Upper lobe of left lung (tissue), 6 donors: ENCODE data around the gene PLPP1. TPM values are rescaled to one million over a fixed set of nuclear protein-coding genes. Genes with fewer than 3 reads are reported as not detected.

Experiments
- ATAC-seq, 2 donors: fragments of 200-7000 bp; cut with Tn5 transposase; one replicate each; pipeline ENCODE4 v1.9.1; 2022; ENCODE audit warnings: mild to moderate bottlenecking in 2 of 2, moderate library complexity in 2 of 2; ENCODE audit not compliant: low FRiP score in 2 of 2
- DNase-seq, 2 donors: peaks; one replicate each; pipeline ENCODE4 v3.0.0-alpha.2; 2019 to 2020
- H3K27ac ChIP-seq, 4 donors: fragments of 200-600 bp; sonication (generic); one replicate each; pipeline ENCODE4 v1.5.1; 2016 to 2019
- H3K27me3 ChIP-seq, 4 donors: fragments of 200-600 bp; sonication (generic); one replicate each; pipeline ENCODE4 v1.5.1; 2017 to 2019
- H3K36me3 ChIP-seq, 4 donors: fragments of 200-600 bp; sonication (generic); one replicate each; pipeline ENCODE4 v1.5.1; 2016 to 2019
- H3K4me1 ChIP-seq, 4 donors: fragments of 200-600 bp; sonication (generic); one replicate each; pipeline ENCODE4 v1.5.1; 2018 to 2019
- H3K4me3 ChIP-seq, 4 donors: fragments of 200-600 bp; sonication (generic); one replicate each; pipeline ENCODE4 v1.5.1; 2017 to 2019; ENCODE audit warnings: mild to moderate bottlenecking in 2 of 4, moderate library complexity in 1 of 4
- H3K9me3 ChIP-seq, 4 donors: fragments of 200-600 bp; sonication (generic); one replicate each; pipeline ENCODE4 v1.5.1; 2018 to 2019
- EP300 ChIP-seq, 4 donors: sonication (generic); formaldehyde crosslinking; IDR thresholded peaks; one replicate each; pipeline ENCODE4 v1.5.1; 2017; ENCODE audit warnings: antibody characterized with exemption in 4 of 4, control low read depth in 2 of 4
- POLR2A ChIP-seq, 4 donors: fragments of 450-650 bp; IDR thresholded peaks; one replicate each; pipeline ENCODE4 v1.5.1; 2016 to 2017; ENCODE audit warnings: antibody characterized with exemption in 4 of 4, mild to moderate bottlenecking in 2 of 4
- POLR2AphosphoS5 ChIP-seq, 2 donors: sonication (generic); formaldehyde crosslinking; IDR thresholded peaks; one replicate each; pipeline ENCODE4 v1.5.1; 2017; ENCODE audit warnings: antibody characterized with exemption in 2 of 2
- whole genome bisulfite sequencing, 2 donors: methylation state at CpG; one replicate each; pipeline ENCODE4 v1.1.5; 2017 to 2018; 5-methylcytosine and 5-hydroxymethylcytosine counted together
- total RNA-seq, 6 donors: library from RNA; depleted of rRNA in 4 of 6; stranded (reverse); fragments of >200 nt in 4 of 6; gene quantifications; one replicate each; pipeline versions ENCODE4 v1.1.0 to v1.2.1, GENCODE V29; 2016 to 2021
- TF ChIP-seq, protein P1 (sequence below), 6 experiments: fragments of 450-650 bp in 4 of 6; fragments of 200-600 bp in 2 of 6; sonication (generic) in 2 of 6; IDR thresholded peaks; one replicate each; pipeline ENCODE4 v1.5.1; 2016 to 2019; ENCODE audit warnings: antibody characterized with exemption in 6 of 6
- donor health status: DM: no; HTN: no; CAD: no; lungs with moderate emphysema.
- donor health status: DM: no; HTN: yes; CAD: no; lungs with severe emphysema.

PLPP1 gene
- total RNA-seq, 6 donors from 2014 or later, result 21.0 to 125 (median 65.6) TPM

- H3K9me3 ChIP-seq, result no peaks in the 10 kb centered on the region
- no peak overlapping the region for H3K27ac ChIP-seq
- no peaks in the 10 kb centered on the region for H3K36me3 ChIP-seq
- TF ChIP-seq EP300 (IDR thresholded peaks at IDR 0.05), result no peak
- no peak for TF ChIP-seq POLR2A (IDR thresholded peaks at IDR 0.05)
- no peak for TF ChIP-seq POLR2AphosphoS5 (IDR thresholded peaks at IDR 0.05)
- TF ChIP-seq, protein P1, sequence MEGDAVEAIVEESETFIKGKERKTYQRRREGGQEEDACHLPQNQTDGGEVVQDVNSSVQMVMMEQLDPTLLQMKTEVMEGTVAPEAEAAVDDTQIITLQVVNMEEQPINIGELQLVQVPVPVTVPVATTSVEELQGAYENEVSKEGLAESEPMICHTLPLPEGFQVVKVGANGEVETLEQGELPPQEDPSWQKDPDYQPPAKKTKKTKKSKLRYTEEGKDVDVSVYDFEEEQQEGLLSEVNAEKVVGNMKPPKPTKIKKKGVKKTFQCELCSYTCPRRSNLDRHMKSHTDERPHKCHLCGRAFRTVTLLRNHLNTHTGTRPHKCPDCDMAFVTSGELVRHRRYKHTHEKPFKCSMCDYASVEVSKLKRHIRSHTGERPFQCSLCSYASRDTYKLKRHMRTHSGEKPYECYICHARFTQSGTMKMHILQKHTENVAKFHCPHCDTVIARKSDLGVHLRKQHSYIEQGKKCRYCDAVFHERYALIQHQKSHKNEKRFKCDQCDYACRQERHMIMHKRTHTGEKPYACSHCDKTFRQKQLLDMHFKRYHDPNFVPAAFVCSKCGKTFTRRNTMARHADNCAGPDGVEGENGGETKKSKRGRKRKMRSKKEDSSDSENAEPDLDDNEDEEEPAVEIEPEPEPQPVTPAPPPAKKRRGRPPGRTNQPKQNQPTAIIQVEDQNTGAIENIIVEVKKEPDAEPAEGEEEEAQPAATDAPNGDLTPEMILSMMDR (IDR thresholded peaks at IDR 0.05), result no peak
- 85 to 89% methylated on average over 4 of the region's 4 CpGs for WGBS, 2 donors
- DNase-seq, result no peak
- H3K4me3 ChIP-seq, result no peak overlapping the region
- peaks cover 13 to 28% (median 21%) of the 10 kb centered on the region in 4 donors for H3K4me1 ChIP-seq
- no peak for ATAC-seq
- no peaks in the 10 kb centered on the region for H3K27me3 ChIP-seq
Measured at GRCh38 chr5:55572600-55572999, 37.8 kb upstream of the PLPP1 start.

DNA sequence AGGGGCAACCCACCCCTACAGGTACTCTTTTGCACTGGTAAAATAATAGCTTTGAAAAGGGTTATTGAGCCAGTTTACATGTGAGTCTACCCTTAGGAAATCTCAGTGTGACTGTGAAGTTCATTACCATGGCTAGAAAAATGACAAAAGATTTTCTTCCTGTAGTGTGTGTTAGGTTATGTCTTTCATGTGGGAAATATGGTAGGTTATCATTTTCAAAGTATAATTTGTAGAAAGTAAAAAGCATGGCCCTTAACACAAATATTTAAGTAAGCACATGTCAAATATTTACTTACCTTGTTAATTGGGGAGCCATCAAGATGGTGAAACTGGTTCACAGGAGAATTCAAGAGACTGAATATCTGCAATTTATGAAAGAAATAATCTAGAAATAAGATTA lies 37.3 kb upstream of the PLPP1 start:
- Histone ChIP-seq H3K4me3 (no peak overlapping the region), H3K4me1 (peaks cover 8 to 23% (median 18%) of the 10 kb centered on the region in 4 donors), H3K27me3 (no peaks in the 10 kb centered on the region), H3K36me3 (no peaks in the 10 kb centered on the region), H3K9me3 (no peaks in the 10 kb centered on the region), H3K27ac (peak overlapping the region in 1 of 4 donors; percentile 1)
- ATAC-seq (no peak), DNase-seq (no peak)
- TF ChIP-seq EP300 (IDR thresholded peaks at IDR 0.05), result no peak
- no peak for TF ChIP-seq POLR2AphosphoS5 (IDR thresholded peaks at IDR 0.05)
- TF ChIP-seq POLR2A (IDR thresholded peaks at IDR 0.05), result no peak
- TF ChIP-seq, protein P1 (IDR thresholded peaks at IDR 0.05), result no peak

- ATAC-seq (no peak), DNase-seq (no peak)
- Histone ChIP-seq H3K9me3 (no peaks in the 10 kb centered on the region), H3K4me3 (no peak overlapping the region), H3K36me3 (no peaks in the 10 kb centered on the region), H3K27ac (peak overlapping the region in 1 of 4 donors; percentile 15), H3K4me1 (peaks cover 6 to 14% (median 7%) of the 10 kb centered on the region in 4 donors), H3K27me3 (no peaks in the 10 kb centered on the region)
- TF ChIP-seq, protein P1 (IDR thresholded peaks at IDR 0.05), result no peak
- no peak for TF ChIP-seq POLR2A (IDR thresholded peaks at IDR 0.05)
- no peak for TF ChIP-seq POLR2AphosphoS5 (IDR thresholded peaks at IDR 0.05)
- no peak for TF ChIP-seq EP300 (IDR thresholded peaks at IDR 0.05)
- WGBS, 2 donors, result 92 to 93% methylated on average over 4 of the region's 4 CpGs
Measured at GRCh38 chr5:55570570-55570969, 35.8 kb upstream of the PLPP1 start.

GRCh38 chr5:55570026-55570425 lies 35.3 kb upstream of the PLPP1 start:
- no peak for DNase-seq
- H3K4me3 ChIP-seq, result no peak overlapping the region
- peak overlapping the region in 1 of 4 donors; percentile 3 for H3K27ac ChIP-seq

GRCh38 chr5:55569513-55569865 lies 34.7 kb upstream of the PLPP1 start:
- TF ChIP-seq EP300 (IDR thresholded peaks at IDR 0.05) (peak in 2 of 4 donors; percentile 21 to 29), POLR2A (IDR thresholded peaks at IDR 0.05) (no peak), POLR2AphosphoS5 (IDR thresholded peaks at IDR 0.05) (no peak)
- Histone ChIP-seq H3K36me3 (no peaks in the 10 kb centered on the region), H3K9me3 (no peaks in the 10 kb centered on the region), H3K27ac (no peak overlapping the region), H3K27me3 (no peaks in the 10 kb centered on the region), H3K4me3 (no peak overlapping the region), H3K4me1 (peaks cover 6 to 14% (median 7%) of the 10 kb centered on the region in 4 donors)
- DNase-seq (no peak), ATAC-seq (no peak)
- 85 to 87% methylated on average over 3 of the region's 3 CpGs for WGBS, 2 donors

More at GRCh38 chr5:55570026-55570425, 35.3 kb upstream of the PLPP1 start:
- no peaks in the 10 kb centered on the region for H3K9me3 ChIP-seq
- H3K4me1 ChIP-seq, result peaks cover 6 to 14% (median 7%) of the 10 kb centered on the region in 4 donors
- H3K36me3 ChIP-seq, result no peaks in the 10 kb centered on the region
- no peaks in the 10 kb centered on the region for H3K27me3 ChIP-seq
- peak in 1 of 2 donors; percentile 57 for ATAC-seq
- TF ChIP-seq, protein P1 (IDR thresholded peaks at IDR 0.05), result no peak
- TF ChIP-seq POLR2AphosphoS5 (IDR thresholded peaks at IDR 0.05), result no peak
- no peak for TF ChIP-seq POLR2A (IDR thresholded peaks at IDR 0.05)
- TF ChIP-seq EP300 (IDR thresholded peaks at IDR 0.05), result no peak
- 78 to 85% methylated on average over 2 of the region's 2 CpGs for WGBS, 2 donors
